Heart left ventricle (tissue), 13 donors: ENCODE results near the gene TBL1Y.
"Not testable (repeated sequence)": the region's sequence is repeated elsewhere in the genome, so short reads cannot be mapped to it uniquely, and the experiment has no call there.

Experiments
- CTCF ChIP-seq, 12 donors: fragments of 200-600 bp; sonication (generic) in 4 of 12; IDR thresholded peaks; one replicate each; pipeline versions ENCODE4 v1.5.0 to v1.8.0; 2018 to 2022; ENCODE audit warnings: antibody characterized with exemption in 12 of 12, mild to moderate bottlenecking in 5 of 12
- POLR2A ChIP-seq, 2 donors: fragments of 450-650 bp; IDR thresholded peaks; one replicate each; pipeline ENCODE4 v1.6.1; 2017; ENCODE audit warnings: antibody characterized with exemption in 2 of 2, mild to moderate bottlenecking in 2 of 2, moderate library complexity in 2 of 2
- donor health status: ischemic (EF 13 %, LVEDD 7.1; RV severe dilation, severe dysfunction).
- donor health status: DM: no; HTN: yes; CAD: no.
- donor health status: DM: no; HTN: no; CAD: no.
- donor health status: ischemic (EF 25% LVEDD 6.9; RV normal size, moderate dysfunction).
- donor health status: ischemic (EF 25% LVEDD 5.7; RV mildly dilated, moderate dysfunction).
- donor health status: ischemic (EF 35%, LVEDD 5.7; RV mildly dilated, moderate dysfunction).
- donor health status: nonischemic (EF 11% LVEDD 7.7; RV severe dilation, severe dysfunction).
- donor health status: DM: yes; HTN: yes; CAD: no.
- donor health status: PGD.
- donor health status: ischemic (EF 29% LVEDD 5.4; RV normal size, mild dysfunction).
- donor health status: nonischemic (EF 23%, LVEDD 6.1; RV moderate dilation, normal function).

GRCh38 chrY:7080548-7080947, 170.1 kb downstream of the TBL1Y start:
- TF ChIP-seq CTCF, POLR2A (IDR thresholded peaks at IDR 0.05): not testable (repeated sequence)
